Body of pancreas (tissue), 4 donors: ENCODE data around the gene NOPCHAP1.
A peak's percentile ranks its signal among the peaks of the same experiment; 100 is the strongest.

Source experiments
- CTCF ChIP-seq, 7 experiments: fragments of 450-650 bp in 4 of 7; fragments of 200-600 bp in 3 of 7; sonication (generic) in 3 of 7; IDR thresholded peaks; one replicate each; pipeline ENCODE4 v1.5.1; 2016 to 2019; ENCODE audit warnings: antibody characterized with exemption in 7 of 7
- POLR2A ChIP-seq, 3 donors: fragments of 450-650 bp; IDR thresholded peaks; one replicate each; pipeline ENCODE4 v1.6.1; 2016; ENCODE audit warnings: antibody characterized with exemption in 3 of 3, mild to moderate bottlenecking in 2 of 3

GRCh38 chr12:104999347-104999685 lies 13.2 kb downstream of the NOPCHAP1 start:
- TF ChIP-seq CTCF (IDR thresholded peaks at IDR 0.05) (peak in 1 of 7 experiments; percentile 3), POLR2A (IDR thresholded peaks at IDR 0.05) (no peak)
